PC-3 (cell line): Measurements from ENCODE around the gene INTS1.

Experiments
- CTCF ChIP-seq: fragments of 300-600 bp; sonication (generic); conservative IDR thresholded peaks from 2 replicates; pipeline ENCODE4 v1.5.1; 2017; ENCODE audit warnings: antibody characterized with exemption, low read depth, mild to moderate bottlenecking, low read length
- EZH2 ChIP-seq: fragments of 300-600 bp; sonication (generic); IDR thresholded peaks from one replicate; pipeline ENCODE4 v1.6.1; 2017; ENCODE audit warnings: antibody characterized with exemption, mild to moderate bottlenecking, low read length; ENCODE audit not compliant: unreplicated experiment
- EZH2phosphoT487 ChIP-seq: fragments of 300-600 bp; sonication (generic); IDR thresholded peaks from 2 replicates; pipeline ENCODE4 v1.6.1; 2018; ENCODE audit warnings: mild to moderate bottlenecking, antibody characterized with exemption, low read length, borderline replicate concordance

GRCh38 chr7:1514407-1514806 lies 10.2 kb upstream of the INTS1 start:
- TF ChIP-seq CTCF, result no peak
- TF ChIP-seq EZH2, result no peak
- no peak for TF ChIP-seq EZH2phosphoT487
